ENCODE data around the gene AOAH.

DNA sequence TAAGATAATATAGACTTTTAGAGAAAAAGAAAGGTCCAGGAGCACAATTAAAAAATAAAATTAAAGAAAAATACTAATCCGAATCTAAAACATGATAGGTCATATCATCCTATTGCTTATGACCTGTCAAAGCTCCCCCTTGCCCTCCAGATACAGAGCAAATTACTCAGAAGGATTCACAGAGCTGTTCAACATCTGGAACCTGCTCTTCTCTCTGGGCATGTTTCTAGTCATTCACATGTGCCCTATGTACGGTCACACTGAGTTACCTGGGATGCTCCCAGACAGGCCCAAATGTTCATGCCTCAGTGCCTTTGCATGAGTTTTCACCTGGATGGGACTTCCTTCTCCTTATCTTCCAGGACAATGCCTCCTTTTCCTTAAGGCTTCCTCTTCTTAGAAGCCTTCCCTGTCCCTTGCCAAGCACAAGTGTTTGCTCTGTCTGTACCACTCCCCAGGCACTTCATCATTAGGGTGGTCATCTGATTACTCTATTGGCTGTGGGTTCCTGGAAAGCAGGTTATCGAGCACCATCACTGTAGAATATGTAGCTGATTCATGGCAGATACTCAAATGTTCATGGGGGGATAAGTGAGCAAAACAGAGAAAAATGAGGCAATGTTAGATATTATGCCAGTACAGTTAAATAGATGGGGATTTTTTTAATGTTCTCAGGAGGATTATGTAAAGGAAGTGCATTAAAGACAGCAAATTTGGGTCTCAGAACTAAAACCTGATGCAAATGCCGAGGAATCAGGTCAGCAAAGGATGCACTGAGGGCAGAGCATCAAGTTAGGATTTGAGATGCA is 12.0 kb upstream of the AOAH start:
- TF ChIP-seq, protein P1, sequence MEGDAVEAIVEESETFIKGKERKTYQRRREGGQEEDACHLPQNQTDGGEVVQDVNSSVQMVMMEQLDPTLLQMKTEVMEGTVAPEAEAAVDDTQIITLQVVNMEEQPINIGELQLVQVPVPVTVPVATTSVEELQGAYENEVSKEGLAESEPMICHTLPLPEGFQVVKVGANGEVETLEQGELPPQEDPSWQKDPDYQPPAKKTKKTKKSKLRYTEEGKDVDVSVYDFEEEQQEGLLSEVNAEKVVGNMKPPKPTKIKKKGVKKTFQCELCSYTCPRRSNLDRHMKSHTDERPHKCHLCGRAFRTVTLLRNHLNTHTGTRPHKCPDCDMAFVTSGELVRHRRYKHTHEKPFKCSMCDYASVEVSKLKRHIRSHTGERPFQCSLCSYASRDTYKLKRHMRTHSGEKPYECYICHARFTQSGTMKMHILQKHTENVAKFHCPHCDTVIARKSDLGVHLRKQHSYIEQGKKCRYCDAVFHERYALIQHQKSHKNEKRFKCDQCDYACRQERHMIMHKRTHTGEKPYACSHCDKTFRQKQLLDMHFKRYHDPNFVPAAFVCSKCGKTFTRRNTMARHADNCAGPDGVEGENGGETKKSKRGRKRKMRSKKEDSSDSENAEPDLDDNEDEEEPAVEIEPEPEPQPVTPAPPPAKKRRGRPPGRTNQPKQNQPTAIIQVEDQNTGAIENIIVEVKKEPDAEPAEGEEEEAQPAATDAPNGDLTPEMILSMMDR (IDR thresholded peaks at IDR 0.05; ENCODE audit: low read depth, low read length, poor library complexity, severe bottlenecking) = no peak
- no peak for TF ChIP-seq EZH2phosphoT487 (IDR thresholded peaks at IDR 0.05; ENCODE audit: borderline replicate concordance, low read length)

All from DOHH2 (cell line).